Transverse colon (tissue), 4 donors: Measurements from ENCODE around the gene SNUPN. TPM values are rescaled to one million over a fixed set of nuclear protein-coding genes. Genes with fewer than 3 reads are reported as not detected.
"Not testable (repeated sequence)": the region's sequence is repeated elsewhere in the genome, so short reads cannot be mapped to it uniquely, and the experiment has no call there.

Source experiments
- DNase-seq: peaks from one replicate; pipeline ENCODE4 v3.0.0-alpha.2; 2019
- H3K27ac ChIP-seq, 4 donors: fragments of 200-600 bp; sonication (generic); 2 replicates each; pipeline ENCODE4 v1.5.1; 2016 to 2018; ENCODE audit warnings: inconsistent platforms in 4 of 4
- H3K27me3 ChIP-seq: fragments of 200-600 bp; sonication (generic); 2 replicates; pipeline ENCODE4 v1.5.1; 2017; ENCODE audit warnings: inconsistent platforms
- H3K36me3 ChIP-seq, 4 donors: fragments of 200-600 bp; sonication (generic); 2 replicates each; pipeline ENCODE4 v1.5.1; 2017 to 2019; ENCODE audit warnings: inconsistent platforms in 4 of 4
- H3K4me1 ChIP-seq, 4 donors: fragments of 200-600 bp; sonication (generic); 2 replicates each; pipeline ENCODE4 v1.5.1; 2017 to 2020; ENCODE audit warnings: inconsistent platforms in 4 of 4
- H3K4me3 ChIP-seq, 4 donors: fragments of 200-600 bp; sonication (generic); 1 replicate in 1 of 4; 2 replicates in 3 of 4; pipeline versions ENCODE4 v1.5.1 to v1.6.1; 2017 to 2019; ENCODE audit warnings: inconsistent platforms in 4 of 4
- H3K9me3 ChIP-seq, 2 donors: fragments of 200-600 bp; sonication (generic); 2 replicates each; pipeline ENCODE4 v1.5.1; 2017 to 2019; ENCODE audit warnings: inconsistent platforms in 2 of 2
- EP300 ChIP-seq: sonication (generic); formaldehyde crosslinking; IDR thresholded peaks from one replicate; pipeline ENCODE4 v1.6.1; 2017; ENCODE audit warnings: antibody characterized with exemption, low read depth
- POLR2A ChIP-seq: fragments of 450-650 bp; IDR thresholded peaks from one replicate; pipeline ENCODE4 v1.6.1; 2016; ENCODE audit warnings: antibody characterized with exemption, mild to moderate bottlenecking, moderate library complexity
- POLR2AphosphoS5 ChIP-seq, 3 donors: sonication (generic); formaldehyde crosslinking; IDR thresholded peaks; one replicate each; pipeline ENCODE4 v1.6.1; 2016; ENCODE audit warnings: antibody characterized with exemption in 3 of 3
- WGBS, 2 donors: methylation state at CpG; one replicate each; pipeline ENCODE4 v1.1.5; 2018; ENCODE audit warnings: low coverage in 1 of 2; 5-methylcytosine and 5-hydroxymethylcytosine counted together
- in situ Hi-C, 4 donors: fragments of 200-750 bp; cut with MboI; loops; one replicate each; pipeline versions ENCODE4 v1.15.0 to v1.15.1; 2017; ENCODE audit warnings: low sequenced_read_pairs in 3 of 4, low pct_ligation_motif_present in 1 of 4, low pct_unique_long_range_greater_than_20kb in 1 of 4
- intact Hi-C: fragments of 100-400 bp; cut with DNase I; formaldehyde crosslinking; loops from one replicate; pipeline ENCODE4 v1.15.1; 2023; ENCODE audit warnings: low total_unique reads
- total RNA-seq, 4 donors: library from RNA; depleted of rRNA; stranded (reverse); fragments of >200 nt; gene quantifications; one replicate each; pipeline ENCODE4 v1.1.0, GENCODE V29; 2016
- TF ChIP-seq, protein P1 (sequence below), 5 experiments: fragments of 200-600 bp in 3 of 5; fragments of 450-650 bp in 2 of 5; sonication (generic) in 3 of 5; IDR thresholded peaks; 1 replicate in 2 of 5; 2 replicates in 3 of 5; pipeline ENCODE4 v1.5.1; 2016 to 2017; ENCODE audit warnings: antibody characterized with exemption in 5 of 5, inconsistent platforms in 3 of 5, mild to moderate bottlenecking in 2 of 5, moderate library complexity in 1 of 5

Gene SNUPN
- total RNA-seq, 4 donors from 2014 or later: 9.4 to 29.5 (median 23.2) TPM

GRCh38 chr15:75639709-75640482 lies 14.4 kb upstream of the SNUPN start, which contains the start of gene IMP3:
IMP3 (minus strand) TSS chr15:75640224; CDS start chr15:75640168, 56 bp downstream.
- Histone ChIP-seq H3K27me3 (no peaks in the 10 kb centered on the region), H3K9me3 (no peaks in the 10 kb centered on the region), H3K4me1 (peaks cover 18 to 40% (median 33%) of the 10 kb centered on the region in 4 donors), H3K36me3 (no peaks in the 10 kb centered on the region), H3K4me3 (peak within 1 kb of the TSS; percentile 56 to 90 (median 78)), H3K27ac (peak within 1 kb of the TSS; percentile 94 to 99 (median 96))
- in situ Hi-C loops: loop anchor here (5.0 to 25.0 kb wide), 2 partner anchors 32 to 278 kb away; partner anchors contain the start of gene MAN2C1 (in 3 of the 4)
- 0% methylated on average over 52 of the region's 83 CpGs; no CpG with 5 or more reads in 1 of the 2 donors for WGBS, 2 donors
- TF ChIP-seq POLR2AphosphoS5 (IDR thresholded peaks at IDR 0.05) (peak; percentile 99), EP300 (no peak), POLR2A (peak; percentile 99)
- intact Hi-C loops: loop anchor here (5.0 kb wide), 1 partner anchor 42 kb away; no protein-coding TSS in a partner anchor
- DNase-seq: peak; percentile 96

GRCh38 chr15:75639191-75639708 lies 13.7 kb upstream of the SNUPN start:
- TF ChIP-seq, protein P1, sequence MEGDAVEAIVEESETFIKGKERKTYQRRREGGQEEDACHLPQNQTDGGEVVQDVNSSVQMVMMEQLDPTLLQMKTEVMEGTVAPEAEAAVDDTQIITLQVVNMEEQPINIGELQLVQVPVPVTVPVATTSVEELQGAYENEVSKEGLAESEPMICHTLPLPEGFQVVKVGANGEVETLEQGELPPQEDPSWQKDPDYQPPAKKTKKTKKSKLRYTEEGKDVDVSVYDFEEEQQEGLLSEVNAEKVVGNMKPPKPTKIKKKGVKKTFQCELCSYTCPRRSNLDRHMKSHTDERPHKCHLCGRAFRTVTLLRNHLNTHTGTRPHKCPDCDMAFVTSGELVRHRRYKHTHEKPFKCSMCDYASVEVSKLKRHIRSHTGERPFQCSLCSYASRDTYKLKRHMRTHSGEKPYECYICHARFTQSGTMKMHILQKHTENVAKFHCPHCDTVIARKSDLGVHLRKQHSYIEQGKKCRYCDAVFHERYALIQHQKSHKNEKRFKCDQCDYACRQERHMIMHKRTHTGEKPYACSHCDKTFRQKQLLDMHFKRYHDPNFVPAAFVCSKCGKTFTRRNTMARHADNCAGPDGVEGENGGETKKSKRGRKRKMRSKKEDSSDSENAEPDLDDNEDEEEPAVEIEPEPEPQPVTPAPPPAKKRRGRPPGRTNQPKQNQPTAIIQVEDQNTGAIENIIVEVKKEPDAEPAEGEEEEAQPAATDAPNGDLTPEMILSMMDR (IDR thresholded peaks at IDR 0.05): no peak
- TF ChIP-seq EP300 (no peak), POLR2A (no peak), POLR2AphosphoS5 (IDR thresholded peaks at IDR 0.05) (no peak)
- H3K27ac ChIP-seq: peak overlapping the region; percentile 94 to 99 (median 96)
- H3K36me3 ChIP-seq: no peaks in the 10 kb centered on the region
- intact Hi-C loops: loop anchor here (5.0 kb wide), 1 partner anchor 43 kb away; no protein-coding TSS in a partner anchor
- in situ Hi-C loops: loop anchor here (5.0 to 25.0 kb wide), 2 partner anchors 33 to 277 kb away; partner anchors contain the start of gene MAN2C1 (in 3 of the 4)
- H3K27me3 ChIP-seq: no peaks in the 10 kb centered on the region
- H3K4me3 ChIP-seq: peak overlapping the region; percentile 56 to 90 (median 78)
- WGBS, 2 donors: 0 to 7% methylated on average over 5 to 16 of the region's 16 CpGs
- DNase-seq: no peak
- H3K4me1 ChIP-seq: peaks cover 18 to 40% (median 33%) of the 10 kb centered on the region in 4 donors
- no peaks in the 10 kb centered on the region for H3K9me3 ChIP-seq

GRCh38 chr15:75637245-75638009 lies 11.9 kb upstream of the SNUPN start:
- Histone ChIP-seq H3K4me3 (peak overlapping the region in 1 of 4 donors; percentile 74), H3K36me3 (no peaks in the 10 kb centered on the region), H3K27me3 (no peaks in the 10 kb centered on the region), H3K27ac (peak overlapping the region; percentile 94 to 99 (median 96)), H3K4me1 (peaks cover 18 to 40% (median 33%) of the 10 kb centered on the region in 4 donors), H3K9me3 (no peaks in the 10 kb centered on the region)
- intact Hi-C loops: loop anchor here (5.0 kb wide), 1 partner anchor 45 kb away; no protein-coding TSS in a partner anchor
- WGBS, 2 donors: 62 to 90% methylated on average over 2 to 4 of the region's 4 CpGs
- in situ Hi-C loops: loop anchor here (5.0 to 25.0 kb wide), 2 partner anchors 35 to 275 kb away; partner anchors contain the start of gene MAN2C1 (in 3 of the 4)
- no peak for TF ChIP-seq EP300
- TF ChIP-seq, protein P1 (IDR thresholded peaks at IDR 0.05): no peak
- TF ChIP-seq POLR2AphosphoS5 (IDR thresholded peaks at IDR 0.05): no peak
- TF ChIP-seq POLR2A: no peak
- DNase-seq: no peak

DNA sequence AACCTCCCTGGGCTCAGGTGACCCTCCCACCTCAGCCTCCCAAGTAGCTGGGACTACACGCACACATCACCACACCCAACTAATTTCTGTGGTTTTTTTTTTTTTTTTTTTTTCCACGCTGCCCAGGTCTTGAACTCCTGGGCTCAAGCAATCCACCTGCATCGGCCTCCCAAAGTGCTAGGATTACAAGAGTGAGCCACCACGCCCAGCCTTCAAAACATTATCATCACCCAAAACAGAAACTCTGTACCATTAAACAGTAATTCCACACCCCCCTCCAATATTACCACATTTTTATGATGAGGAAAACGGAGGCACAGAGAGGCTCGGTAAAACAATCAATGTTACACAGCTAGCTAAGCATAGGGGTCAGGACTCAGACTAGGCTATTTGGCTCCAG lies 10.5 kb upstream of the SNUPN start:
- peaks cover 18 to 37% (median 30%) of the 10 kb centered on the region in 4 donors for H3K4me1 ChIP-seq
- 60 to 77% methylated on average over 4 to 6 of the region's 6 CpGs for WGBS, 2 donors
- in situ Hi-C loops (loop anchor here (5.0 to 25.0 kb wide), 2 partner anchors 36 to 274 kb away; partner anchors contain the start of gene MAN2C1 (in 3 of the 4)), intact Hi-C loops (loop anchor here (5.0 kb wide), 1 partner anchor 46 kb away; no protein-coding TSS in a partner anchor)
- H3K27me3 ChIP-seq: no peaks in the 10 kb centered on the region
- TF ChIP-seq POLR2A: no peak
- no peak for TF ChIP-seq POLR2AphosphoS5 (IDR thresholded peaks at IDR 0.05)
- no peak for TF ChIP-seq EP300
- TF ChIP-seq, protein P1 (IDR thresholded peaks at IDR 0.05): no peak
- H3K4me3 ChIP-seq: no peak overlapping the region
- no peak for DNase-seq
- H3K9me3 ChIP-seq: no peaks in the 10 kb centered on the region
- H3K36me3 ChIP-seq: no peaks in the 10 kb centered on the region
- no peak overlapping the region for H3K27ac ChIP-seq

DNA sequence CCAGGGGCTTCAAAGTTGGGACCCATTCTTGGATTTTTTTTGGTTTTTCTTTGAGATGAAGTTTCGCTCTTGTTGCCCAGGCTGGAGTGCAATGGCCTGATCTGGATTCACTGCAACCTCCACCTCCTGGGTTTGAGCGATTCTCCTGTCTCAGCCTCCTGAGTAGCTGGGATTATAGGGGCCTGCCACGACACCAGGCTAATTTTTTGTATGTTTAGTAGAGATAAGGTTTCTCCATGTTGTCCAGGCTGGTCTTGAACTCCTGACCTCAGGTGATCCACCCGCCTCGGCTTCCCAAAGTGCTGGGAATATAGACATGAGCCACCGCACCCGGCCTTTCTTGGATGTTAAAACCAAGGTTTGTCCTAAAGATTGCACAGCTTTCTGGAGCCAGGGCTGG lies 8.4 kb upstream of the SNUPN start:
- intact Hi-C loops: not testable (repeated sequence)

More for the DNA sequence above, 8.4 kb upstream of the SNUPN start:
- H3K27me3 ChIP-seq, H3K27ac ChIP-seq, H3K4me3 ChIP-seq, H3K9me3 ChIP-seq, DNase-seq, H3K36me3 ChIP-seq: not testable (repeated sequence)
- in situ Hi-C loops: loop anchor here in 3 of 4 donors (25.0 kb wide), 1 partner anchor 272 kb away; the partner anchor contains the start of gene MAN2C1 (in 3 of the 3)
- H3K4me1 ChIP-seq: peaks cover 15 to 26% (median 20%) of the 10 kb centered on the region in 4 donors
- 76 to 95% methylated on average over 3 to 7 of the region's 7 CpGs for WGBS, 2 donors
